GM12878 (cell line): ENCODE data around the gene FAM89B. TPM values are rescaled to one million over a fixed set of nuclear protein-coding genes. Genes with fewer than 3 reads are reported as not detected.

Source experiments
- ATAC-seq: fragments of 200-7000 bp; cut with Tn5 transposase; 3 replicates; pipeline ENCODE4 v1.9.1; 2020; ENCODE audit warnings: mild to moderate bottlenecking, moderate library complexity
- BruUV-seq: library from RNA; stranded (reverse); fragments of 400-500 nt; replicated peaks from 2 replicates; lab custom pipeline; 2021; lab: Mats Ljungman, UMichigan
- CTCF ChIA-PET: fragments of 300-600 bp; sonication (Branson Sonifier 250); formaldehyde crosslinking; extraction: SDS; loops from one replicate; lab custom pipeline; 2021; ENCODE audit warnings: inconsistent platforms; lab: Yijun Ruan, JAX
- POLR2A ChIA-PET: fragments of 350-600 bp; formaldehyde crosslinking; extraction: SDS; loops from one replicate; lab custom pipeline; 2021; ENCODE audit warnings: inconsistent platforms; lab: Charles Lee
- RAD21 ChIA-PET: fragments of 300-600 bp; sonication (Branson Sonifier 250); formaldehyde crosslinking; loops from one replicate; lab custom pipeline; 2023; ENCODE audit warnings: antibody characterized with exemption; ENCODE audit not compliant: unreplicated experiment; lab: Charles Lee
- SMC1A ChIA-PET: fragments of 300-600 bp; sonication (Branson Sonifier 250); formaldehyde crosslinking; loops from one replicate; lab custom pipeline; 2023; ENCODE audit not compliant: unreplicated experiment, uncharacterized antibody; lab: Charles Lee
- DNase-seq: peaks from one replicate; pipeline ENCODE4 v3.0.0-alpha.2; 2011; ENCODE audit warnings: low read depth, low spot score
- FAIRE-seq: peaks from 3 replicates; lab custom pipeline; 2011; peaks lifted over from hg19 to GRCh38; lab: Jason Lieb, UNC
- H2AFZ ChIP-seq: 2 replicates; pipeline ENCODE4 v1.6.0; 2011; ENCODE audit warnings: low read depth, low read length, control low read depth; ENCODE audit not compliant: control insufficient read depth
- H3K27ac ChIP-seq: 2 replicates; pipeline ENCODE4 v1.5.1; 2011; ENCODE audit warnings: control low read depth; ENCODE audit not compliant: control insufficient read depth, insufficient read depth
- H3K27me3 ChIP-seq, 2 experiments: replicated peaks in 1 of 2; 2 replicates each; pipeline versions ENCODE4 v1.6.0 to v1.6.1; 2011; ENCODE audit warnings: low read length in 1 of 2; ENCODE audit not compliant: control insufficient read depth in 2 of 2, insufficient read depth in 2 of 2
- H3K36me3 ChIP-seq, 2 experiments: 2 replicates each; pipeline ENCODE4 v1.5.1; 2011; ENCODE audit warnings: low read length in 1 of 2; ENCODE audit not compliant: control insufficient read depth in 2 of 2, insufficient read depth in 2 of 2
- H3K4me1 ChIP-seq: 2 replicates; pipeline ENCODE4 v1.6.1; 2011; ENCODE audit warnings: mild to moderate bottlenecking, low read length, moderate library complexity, mixed read lengths; ENCODE audit not compliant: control insufficient read depth, insufficient read depth
- H3K4me2 ChIP-seq: 2 replicates; pipeline ENCODE4 v1.6.0; 2011; ENCODE audit warnings: control low read depth; ENCODE audit not compliant: control insufficient read depth, insufficient read depth
- H3K4me3 ChIP-seq: fragments of 200-600 bp; sonication (generic); 2 replicates; pipeline ENCODE4 v1.5.1; 2016
- H3K79me2 ChIP-seq: 2 replicates; pipeline ENCODE4 v1.6.0; 2011; ENCODE audit warnings: low read length; ENCODE audit not compliant: control insufficient read depth, insufficient read depth
- H3K9ac ChIP-seq: 2 replicates; pipeline ENCODE4 v1.8.0; 2011; ENCODE audit warnings: low read length, control low read depth, mixed read lengths; ENCODE audit not compliant: control insufficient read depth, insufficient read depth
- H3K9me3 ChIP-seq: replicated peaks from 3 replicates; pipeline ENCODE4 v1.5.1; 2011; ENCODE audit warnings: mild to moderate bottlenecking, low read length; ENCODE audit not compliant: control insufficient read depth, insufficient read depth
- H4K20me1 ChIP-seq: 2 replicates; pipeline ENCODE4 v1.6.0; 2011; ENCODE audit not compliant: control insufficient read depth, insufficient read depth
- HDAC2 ChIP-seq: fragments of 200-600 bp; sonication (generic); IDR thresholded peaks from 2 replicates; pipeline ENCODE4 v1.6.1; 2017
- HDGF ChIP-seq: fragments of 450-650 bp; IDR thresholded peaks from 2 replicates; pipeline ENCODE4 v1.6.1; 2016; ENCODE audit warnings: antibody characterized with exemption
- IKZF1 ChIP-seq: fragments of 450-650 bp; conservative IDR thresholded peaks from 2 replicates; pipeline ENCODE4 v1.6.1; 2017; ENCODE audit warnings: antibody characterized with exemption, mild to moderate bottlenecking
- LARP7 ChIP-seq: fragments of 450-650 bp; IDR thresholded peaks from 2 replicates; pipeline ENCODE4 v1.6.1; 2017; ENCODE audit warnings: mild to moderate bottlenecking
- MEF2B ChIP-seq: fragments of 450-650 bp; IDR thresholded peaks from 2 replicates; pipeline ENCODE4 v1.6.1; 2018; ENCODE audit warnings: mild to moderate bottlenecking, moderate library complexity; ENCODE audit not compliant: partially characterized antibody, poor library complexity, severe bottlenecking
- MYB ChIP-seq: fragments of 150-350 bp; IDR thresholded peaks from 2 replicates; pipeline ENCODE4 v1.6.1; 2014; ENCODE audit warnings: mild to moderate bottlenecking, low read depth, low read length, borderline replicate concordance
- POLR2A ChIP-seq: IDR thresholded peaks from 2 replicates; pipeline ENCODE4 v1.6.1; 2011; ENCODE audit warnings: low read depth, mild to moderate bottlenecking, low read length
- RAD51 ChIP-seq: fragments of 450-650 bp; IDR thresholded peaks from 2 replicates; pipeline ENCODE4 v1.6.1; 2016; ENCODE audit warnings: moderate library complexity, mild to moderate bottlenecking, inconsistent platforms
- SKIL ChIP-seq: fragments of 450-650 bp; IDR thresholded peaks from 2 replicates; pipeline ENCODE4 v1.6.1; 2017; ENCODE audit warnings: mild to moderate bottlenecking, low read depth, inconsistent platforms; ENCODE audit not compliant: poor library complexity, severe bottlenecking
- USF1 ChIP-seq: IDR thresholded peaks from 2 replicates; pipeline ENCODE4 v1.6.1; 2011; ENCODE audit warnings: borderline replicate concordance, low read depth, mild to moderate bottlenecking, moderate library complexity, mixed read lengths, low read length; ENCODE audit not compliant: insufficient read depth; ENCODE audit errors: extremely low read length
- ZBED1 ChIP-seq: IDR thresholded peaks from 2 replicates; pipeline ENCODE4 v1.6.1; 2016; ENCODE audit warnings: borderline replicate concordance
- ZNF274 ChIP-seq: IDR thresholded peaks from one replicate; pipeline ENCODE4 v1.8.0; 2011; ENCODE audit not compliant: insufficient read length, insufficient read depth
- ZNF687 ChIP-seq: fragments of 450-650 bp; IDR thresholded peaks from 2 replicates; pipeline ENCODE4 v1.6.1; 2017; ENCODE audit warnings: mild to moderate bottlenecking, moderate library complexity
- WGBS: methylation state at CpG from one replicate; pipeline ENCODE4 v1.1.6; 2016; ENCODE audit warnings: low lambda C conversion rate; ENCODE audit not compliant: insufficient replicate concordance, insufficient coverage; ENCODE audit errors: missing lambda C conversion rate; 5-methylcytosine and 5-hydroxymethylcytosine counted together
- in situ Hi-C: fragments of 300-500 bp; cut with MboI; formaldehyde crosslinking; loops from 9 replicates; pipeline ENCODE4 v1.14.3; 2018; ENCODE audit warnings: mixed read lengths
- intact Hi-C: fragments of 100-400 bp; cut with micrococcal nuclease; formaldehyde crosslinking; loops from one replicate; pipeline ENCODE4 v1.14.2; 2022; ENCODE audit not compliant: unreplicated experiment
- polyA plus RNA-seq, 11 experiments: library from polyadenylated mRNA; depleted of rRNA in 4 of 11; unstranded in 6 of 11; stranded (reverse) in 5 of 11; fragments of >200 nt; fragmentation: Nextera tagmentation in 4 of 11; fragmentation: Illumina TruSeq in 1 of 11; extraction: Ambion mirVana in 4 of 11; extraction: Trizol in 1 of 11; gene quantifications; 1 replicate in 1 of 11; 2 replicates in 10 of 11; pipeline versions ENCODE4 v1.2.1 to v1.2.3, GENCODE V29; 2011 to 2016; ENCODE audit warnings: inconsistent platforms in 2 of 11, missing spikeins in 2 of 11, low read depth in 1 of 11
- total RNA-seq, 4 experiments: library from RNA; depleted of rRNA in 3 of 4; stranded (reverse); fragments of >200 nt in 3 of 4; fragmentation: Illumina TruSeq in 1 of 4; extraction: Trizol in 1 of 4; gene quantifications; 2 replicates each; pipeline versions ENCODE4 v1.2.1 to v1.2.3, GENCODE V29; 2013 to 2021
- TF ChIP-seq, protein P1 (sequence below): fragments of 450-650 bp; IDR thresholded peaks from 2 replicates; pipeline ENCODE4 v1.6.1; 2016; ENCODE audit warnings: mild to moderate bottlenecking

The FAM89B gene
- total and polyA plus RNA-seq, 10 of the 15 experiments (the other 5 are each of a cell fraction or from before 2014, with no cell fraction given): 0.34 to 36.7 (median 9.8) TPM

- Histone ChIP-seq H2AFZ (peak overlapping the region; percentile 96), H3K79me2 (no peaks in the 10 kb centered on the region), H3K27ac (peak overlapping the region; percentile 53), H3K9ac (peak overlapping the region; percentile 62; the same call in 1 of the 2 replicates), H3K27me3 (no peaks in the 10 kb centered on the region), H3K4me1 (peaks cover 6% of the 10 kb centered on the region), H3K36me3 (peaks cover 5% of the 10 kb centered on the region in 2 experiments; a peak in 3 of 4 replicates), H3K4me2 (peak overlapping the region; percentile 97), H4K20me1 (no peaks in the 10 kb centered on the region), H3K4me3 (peak overlapping the region; percentile 72), H3K9me3 (no peaks in the 10 kb centered on the region)
- ATAC-seq (peak; percentile 87), FAIRE-seq (no peak), DNase-seq (no peak)
- ChIA-PET POLR2A (interaction anchor here (0.6 to 3.7 kb wide), 14 partner anchors 10 to 214 kb away, joined by 3 to 34 read pairs (median 5); partner anchors contain the start of genes EHBP1L1, FAM89B, MAP3K11 and PCNX3), RAD21 (interaction anchor here (0.5 to 4.1 kb wide), 17 partner anchors 9 to 175 kb away, joined by 3 to 58 read pairs (median 5); partner anchors contain the start of genes EHBP1L1, FAM89B, PCNX3 and RELA), SMC1A (interaction anchor here (1.0 to 4.1 kb wide), 8 partner anchors 12 to 74 kb away, joined by 3 to 48 read pairs (median 14); partner anchors contain the start of genes EHBP1L1, FAM89B, MAP3K11 and PCNX3), CTCF (interaction anchor here (0.6 to 4.2 kb wide), 21 partner anchors 9 to 256 kb away, joined by 3 to 89 read pairs (median 6); partner anchors contain the start of genes DPF2, FAM89B, KCNK7 and RELA)
- intact Hi-C loops (loop anchor here (1.0 to 2.0 kb wide), 2 partner anchors 48 to 75 kb away; partner anchors contain the start of genes MAP3K11 and PCNX3), in situ Hi-C loops (no loop called here)
- BruUV-seq: no TSS peak
- WGBS: 46% methylated on average over 31 of the region's 60 CpGs
- TF ChIP-seq ZNF687 (0 out of 2 replicates have a peak, but pooled peaks have one; percentile 22), ZNF274 (no peak), SKIL (no peak), HDAC2 (no peak), ZBED1 (no peak), IKZF1 (no peak), USF1 (peak; percentile 76), POLR2A (no peak), RAD51 (no peak), MEF2B (peak; percentile 1), HDGF (no peak), LARP7 (peak; percentile 32; the same call in 1 of the 2 replicates), MYB (no peak)
- TF ChIP-seq, protein P1, sequence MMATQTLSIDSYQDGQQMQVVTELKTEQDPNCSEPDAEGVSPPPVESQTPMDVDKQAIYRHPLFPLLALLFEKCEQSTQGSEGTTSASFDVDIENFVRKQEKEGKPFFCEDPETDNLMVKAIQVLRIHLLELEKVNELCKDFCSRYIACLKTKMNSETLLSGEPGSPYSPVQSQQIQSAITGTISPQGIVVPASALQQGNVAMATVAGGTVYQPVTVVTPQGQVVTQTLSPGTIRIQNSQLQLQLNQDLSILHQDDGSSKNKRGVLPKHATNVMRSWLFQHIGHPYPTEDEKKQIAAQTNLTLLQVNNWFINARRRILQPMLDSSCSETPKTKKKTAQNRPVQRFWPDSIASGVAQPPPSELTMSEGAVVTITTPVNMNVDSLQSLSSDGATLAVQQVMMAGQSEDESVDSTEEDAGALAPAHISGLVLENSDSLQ: no peak
These were observed 32.5 kb upstream of the FAM89B start for GRCh38 chr11:65539744-65540289.
